Measurements from ENCODE around the gene SORBS1. TPM values are rescaled to one million over a fixed set of nuclear protein-coding genes. Genes with fewer than 3 reads are reported as not detected.
A peak's percentile ranks its signal among the peaks of the same experiment; 100 is the strongest.

SORBS1 gene
- total RNA-seq, 1 donor from 2014 or later = 896 TPM

GRCh38 chr10:95450188-95450587 lies 111.0 kb downstream of the SORBS1 start:
- no peak for TF ChIP-seq CTCF (IDR thresholded peaks at IDR 0.05; ENCODE audit: borderline replicate concordance)
- no peaks in the 10 kb centered on the region for H3K36me3 ChIP-seq
- H3K9me3 ChIP-seq (replicated peaks) = no peaks in the 10 kb centered on the region
- no peak overlapping the region for H3K4me3 ChIP-seq
- intact Hi-C loops (cut with micrococcal nuclease) = no loop called here
- H3K27ac ChIP-seq (replicated peaks) = peak overlapping the region; percentile 92
- peaks cover 89% of the 10 kb centered on the region for H3K4me1 ChIP-seq
- H3K27me3 ChIP-seq (ENCODE audit: low read depth) = no peaks in the 10 kb centered on the region
- DNase-seq = no peak

- Histone ChIP-seq H3K4me3 (no peak overlapping the region), H3K36me3 (no peaks in the 10 kb centered on the region), H3K9me3 (replicated peaks) (no peaks in the 10 kb centered on the region), H3K27me3 (ENCODE audit: low read depth) (no peaks in the 10 kb centered on the region), H3K4me1 (peaks cover 97% of the 10 kb centered on the region), H3K27ac (replicated peaks) (peak overlapping the region; percentile 92)
- TF ChIP-seq CTCF (IDR thresholded peaks at IDR 0.05; ENCODE audit: borderline replicate concordance) = no peak
- no peak for DNase-seq
- intact Hi-C loops (cut with micrococcal nuclease) = no loop called here
Measured at GRCh38 chr10:95447685-95448084, 113.5 kb downstream of the SORBS1 start.

GRCh38 chr10:95445837-95446486 lies 115.2 kb downstream of the SORBS1 start:
- peak; percentile 24 for DNase-seq
- H3K4me1 ChIP-seq = peaks cover 100% of the 10 kb centered on the region
- H3K27ac ChIP-seq (replicated peaks) = peak overlapping the region; percentile 92
- no peaks in the 10 kb centered on the region for H3K9me3 ChIP-seq (replicated peaks)
- peak; percentile 79 for TF ChIP-seq CTCF (IDR thresholded peaks at IDR 0.05; ENCODE audit: borderline replicate concordance)
- H3K36me3 ChIP-seq = no peaks in the 10 kb centered on the region
- intact Hi-C loops (cut with micrococcal nuclease) = no loop called here
- H3K4me3 ChIP-seq = peak overlapping the region; percentile 20
- H3K27me3 ChIP-seq (ENCODE audit: low read depth) = no peaks in the 10 kb centered on the region

GRCh38 chr10:95445223-95445836 lies 115.8 kb downstream of the SORBS1 start:
- Histone ChIP-seq H3K4me1 (peaks cover 100% of the 10 kb centered on the region), H3K27ac (replicated peaks) (peak overlapping the region; percentile 92), H3K27me3 (ENCODE audit: low read depth) (no peaks in the 10 kb centered on the region), H3K4me3 (peak overlapping the region; percentile 20), H3K36me3 (no peaks in the 10 kb centered on the region), H3K9me3 (replicated peaks) (no peaks in the 10 kb centered on the region)
- intact Hi-C loops (cut with micrococcal nuclease) = no loop called here
- peak; percentile 81 for DNase-seq
- no peak for TF ChIP-seq CTCF (IDR thresholded peaks at IDR 0.05; ENCODE audit: borderline replicate concordance)

GRCh38 chr10:95444792-95445191 lies 116.4 kb downstream of the SORBS1 start:
- intact Hi-C loops (cut with micrococcal nuclease) = no loop called here
- Histone ChIP-seq H3K36me3 (no peaks in the 10 kb centered on the region), H3K4me3 (peak overlapping the region; percentile 16), H3K27ac (replicated peaks) (peak overlapping the region; percentile 92), H3K4me1 (peaks cover 100% of the 10 kb centered on the region), H3K9me3 (replicated peaks) (no peaks in the 10 kb centered on the region), H3K27me3 (ENCODE audit: low read depth) (no peaks in the 10 kb centered on the region)
- DNase-seq = no peak
- TF ChIP-seq CTCF (IDR thresholded peaks at IDR 0.05; ENCODE audit: borderline replicate concordance) = no peak

Data from left ventricle myocardium inferior (tissue), 1 donor.